Stimulated activated CD4-positive, alpha-beta T cell treated with anti-CD3 and anti-CD28 coated beads, Interleukin-1b, Interleukin-23, amount 100 ng/mL, for 1 hour (primary cell): ENCODE data around the gene NCKAP5.

Experiments
- DNase-seq, 2 donors: peaks; one replicate each; pipeline ENCODE4 v3.0.0-alpha.2; 2020; ENCODE audit warnings: low read depth in 2 of 2

NCKAP5 gene

GRCh38 chr2:132636346-132636745, 931.9 kb downstream of the NCKAP5 start:
- DNase-seq, result no peak

GRCh38 chr2:132633635-132634034, 934.6 kb downstream of the NCKAP5 start:
- no peak for DNase-seq

GRCh38 chr2:132632000-132632649, 936.1 kb downstream of the NCKAP5 start:
- no peak for DNase-seq

- no peak for DNase-seq
Measured at GRCh38 chr2:132627536-132627935, 940.7 kb downstream of the NCKAP5 start.

- no peak for DNase-seq
Measured at GRCh38 chr2:132623096-132623839, 945.0 kb downstream of the NCKAP5 start.
